H1 (cell line): ENCODE data around the gene RASGRP3. TPM values are rescaled to one million over a fixed set of nuclear protein-coding genes. Genes with fewer than 3 reads are reported as not detected.

Source experiments
- CTCF ChIA-PET: fragments of 300-600 bp; sonication (Branson Sonifier 250); formaldehyde crosslinking; loops from one replicate; lab custom pipeline; 2021; ENCODE audit not compliant: partially characterized antibody; lab: Charles Lee
- POLR2A ChIA-PET: fragments of 300-600 bp; sonication (Branson Sonifier 250); formaldehyde crosslinking; loops from one replicate; lab custom pipeline; 2021; ENCODE audit warnings: inconsistent platforms; ENCODE audit not compliant: partially characterized antibody; lab: Charles Lee
- DNase-seq, 2 experiments: peaks; one replicate each; pipeline versions ENCODE4 v3.0.0 to v3.0.0-alpha.2; 2010 to 2022; ENCODE audit warnings: low spot score in 2 of 2, low read depth in 1 of 2, mixed read lengths in 1 of 2
- FAIRE-seq: peaks from 2 replicates; lab custom pipeline; 2011; peaks lifted over from hg19 to GRCh38; lab: Jason Lieb, UNC
- H2AFZ ChIP-seq: 2 replicates; pipeline ENCODE4 v1.8.1; 2012; ENCODE audit warnings: low read length, inconsistent platforms
- H2AK5ac ChIP-seq: 2 replicates; pipeline ENCODE4 v1.6.1; 2013; ENCODE audit warnings: low read depth, low read length
- H2BK120ac ChIP-seq: replicated peaks from 2 replicates; pipeline ENCODE3; 2013; ENCODE audit warnings: low read depth, low read length, inconsistent platforms
- H2BK12ac ChIP-seq: 2 replicates; pipeline ENCODE4 v1.6.1; 2013; ENCODE audit warnings: low read depth, low read length
- H2BK15ac ChIP-seq: 2 replicates; pipeline ENCODE4 v1.6.1; 2013; ENCODE audit warnings: low read length
- H2BK20ac ChIP-seq: 2 replicates; pipeline ENCODE4 v1.6.1; 2013; ENCODE audit warnings: low read length
- H2BK5ac ChIP-seq: 2 replicates; pipeline ENCODE4 v1.6.1; 2013; ENCODE audit warnings: low read depth, low read length
- H3K14ac ChIP-seq: 2 replicates; pipeline ENCODE4 v1.6.1; 2013; ENCODE audit warnings: inconsistent platforms; ENCODE audit not compliant: insufficient read length
- H3K18ac ChIP-seq: 2 replicates; pipeline ENCODE4 v1.6.1; 2013; ENCODE audit warnings: low read length; ENCODE audit errors: extremely low read depth
- H3K23ac ChIP-seq: 2 replicates; pipeline ENCODE4 v1.6.1; 2013; ENCODE audit warnings: inconsistent platforms; ENCODE audit not compliant: insufficient read length
- H3K23me2 ChIP-seq: 2 replicates; pipeline ENCODE4 v1.6.1; 2013; ENCODE audit warnings: low read depth, low read length
- H3K27ac ChIP-seq: 2 replicates; pipeline ENCODE4 v1.6.1; 2011; ENCODE audit warnings: low read depth, low read length, inconsistent platforms
- H3K27me3 ChIP-seq, 4 experiments: replicated peaks in 1 of 4; 1 replicate in 1 of 4; 2 replicates in 3 of 4; pipeline versions ENCODE4 v1.6.1 to v1.8.1; 2011 to 2013; ENCODE audit warnings: low read length in 3 of 4, mild to moderate bottlenecking in 3 of 4, inconsistent platforms in 2 of 4, mixed read lengths in 2 of 4, moderate library complexity in 1 of 4; ENCODE audit not compliant: control insufficient read depth in 3 of 4, insufficient read depth in 3 of 4; ENCODE audit errors: extremely low read depth in 1 of 4
- H3K36me3 ChIP-seq, 4 experiments: 2 replicates each; pipeline versions ENCODE4 v1.6.1 to v1.8.1; 2011 to 2013; ENCODE audit warnings: mild to moderate bottlenecking in 4 of 4, low read length in 3 of 4, moderate library complexity in 2 of 4, control low read depth in 1 of 4, inconsistent platforms in 1 of 4; ENCODE audit not compliant: insufficient read depth in 4 of 4, control insufficient read depth in 2 of 4
- H3K4ac ChIP-seq: replicated peaks from 2 replicates; pipeline ENCODE3; 2013; ENCODE audit warnings: low read length, low read depth, mixed read lengths, inconsistent platforms; ENCODE audit not compliant: insufficient read length
- H3K4me1 ChIP-seq, 4 experiments: replicated peaks in 1 of 4; 1 replicate in 1 of 4; 2 replicates in 3 of 4; pipeline versions ENCODE4 v1.6.1 to v1.8.1; 2011 to 2013; ENCODE audit warnings: low read length in 3 of 4, inconsistent platforms in 2 of 4, mixed read lengths in 1 of 4; ENCODE audit not compliant: insufficient read depth in 4 of 4, control insufficient read depth in 3 of 4
- H3K4me2 ChIP-seq, 2 experiments: 2 replicates each; pipeline versions ENCODE4 v1.6.1 to v1.8.1; 2011 to 2013; ENCODE audit warnings: low read depth in 2 of 2, low read length in 2 of 2, control low read depth in 1 of 2, inconsistent platforms in 1 of 2, mild to moderate bottlenecking in 1 of 2; ENCODE audit not compliant: insufficient read depth in 1 of 2
- H3K4me3 ChIP-seq, 4 experiments: fragments of 200-600, 300-600 bp in 1 of 4; sonication (generic), shearing (Covaris generic), sonication (Bioruptor Twin) in 1 of 4; 2 replicates each; pipeline versions ENCODE4 v1.5.1 to v1.8.1; 2011 to 2016; ENCODE audit warnings: low read length in 4 of 4, low read depth in 3 of 4, control low read depth in 2 of 4, inconsistent platforms in 2 of 4, mild to moderate bottlenecking in 2 of 4, mixed read lengths in 1 of 4, moderate library complexity in 1 of 4; ENCODE audit not compliant: insufficient read depth in 2 of 4; ENCODE audit errors: extremely low read depth in 1 of 4
- H3K56ac ChIP-seq: replicated peaks from 2 replicates; pipeline ENCODE3; 2013; ENCODE audit warnings: low read depth, mild to moderate bottlenecking, mixed read lengths, low read length, inconsistent platforms; ENCODE audit not compliant: insufficient read length
- H3K79me1 ChIP-seq: 2 replicates; pipeline ENCODE4 v1.6.1; 2013; ENCODE audit warnings: low read depth, low read length, control low read depth
- H3K79me2 ChIP-seq, 2 experiments: 2 replicates each; pipeline versions ENCODE4 v1.6.1 to v1.8.1; 2012 to 2013; ENCODE audit warnings: low read length in 2 of 2, mild to moderate bottlenecking in 2 of 2, inconsistent platforms in 1 of 2; ENCODE audit not compliant: insufficient read depth in 2 of 2, control insufficient read depth in 1 of 2
- H3K9ac ChIP-seq, 4 experiments: replicated peaks in 1 of 4; 1 replicate in 1 of 4; 2 replicates in 3 of 4; pipeline versions ENCODE4 v1.6.1 to v1.8.1; 2011 to 2013; ENCODE audit warnings: low read depth in 3 of 4, low read length in 3 of 4, control low read depth in 2 of 4, mild to moderate bottlenecking in 2 of 4, moderate library complexity in 2 of 4, inconsistent platforms in 1 of 4; ENCODE audit errors: extremely low read depth in 1 of 4
- H3K9me3 ChIP-seq, 2 experiments: 2 replicates each; pipeline versions ENCODE4 v1.6.1 to v1.8.1; 2012 to 2013; ENCODE audit warnings: mild to moderate bottlenecking in 2 of 2, moderate library complexity in 2 of 2, control low read depth in 1 of 2, inconsistent platforms in 1 of 2, low read depth in 1 of 2, low read length in 1 of 2, mixed read lengths in 1 of 2; ENCODE audit not compliant: insufficient read depth in 2 of 2
- H4K20me1 ChIP-seq, 2 experiments: replicated peaks in 1 of 2; 2 replicates each; pipeline versions ENCODE3 to v1.8.1; 2011 to 2013; ENCODE audit warnings: inconsistent platforms in 2 of 2, low read length in 2 of 2, mild to moderate bottlenecking in 1 of 2; ENCODE audit not compliant: insufficient read depth in 2 of 2, control insufficient read depth in 1 of 2
- H4K5ac ChIP-seq: 2 replicates; pipeline ENCODE4 v1.6.1; 2013; ENCODE audit warnings: low read length, low read depth, mixed read lengths, inconsistent platforms; ENCODE audit not compliant: insufficient read length
- H4K8ac ChIP-seq: 2 replicates; pipeline ENCODE4 v1.8.0; 2013; ENCODE audit warnings: mild to moderate bottlenecking, moderate library complexity, low read length, inconsistent platforms; ENCODE audit not compliant: insufficient read depth; ENCODE audit errors: extremely low read depth
- H4K91ac ChIP-seq: replicated peaks from 2 replicates; pipeline ENCODE3; 2013; ENCODE audit warnings: low read length, mixed read lengths, inconsistent platforms; ENCODE audit not compliant: insufficient read length
- ASH2L ChIP-seq: fragments of 200-600, 300-600 bp; sonication (generic); IDR thresholded peaks from one replicate; pipeline ENCODE4 v1.7.1; 2017; ENCODE audit warnings: low read length
- GABPA ChIP-seq: IDR thresholded peaks from 2 replicates; pipeline ENCODE4 v1.6.1; 2011; ENCODE audit warnings: mild to moderate bottlenecking, low read length, moderate library complexity, borderline replicate concordance; ENCODE audit not compliant: insufficient read depth
- HDAC6 ChIP-seq: IDR thresholded peaks from one replicate; pipeline ENCODE4 v1.7.1; 2012; ENCODE audit warnings: low read depth, mild to moderate bottlenecking, inconsistent platforms, low read length, moderate library complexity
- JUND ChIP-seq: IDR thresholded peaks from 2 replicates; pipeline ENCODE4 v1.6.1; 2011; ENCODE audit warnings: mild to moderate bottlenecking, improper control_type of control experiment, low read length
- KDM1A ChIP-seq: fragments of 200-600, 300-600 bp; sonication (generic); IDR thresholded peaks from 2 replicates; pipeline ENCODE4 v1.7.1; 2016; ENCODE audit warnings: mild to moderate bottlenecking, low read length, borderline replicate concordance
- KDM5A ChIP-seq: fragments of 200-600 bp; IDR thresholded peaks from 2 replicates; pipeline ENCODE4 v1.7.1; 2012; ENCODE audit warnings: mild to moderate bottlenecking, low read length, inconsistent platforms, mixed read lengths
- NRF1 ChIP-seq: IDR thresholded peaks from 2 replicates; pipeline ENCODE4 v1.6.1; 2011; ENCODE audit warnings: mild to moderate bottlenecking, low read depth, low read length, improper control_type of control experiment
- POLR2A ChIP-seq, 2 experiments: IDR thresholded peaks; 1 replicate in 1 of 2; 2 replicates in 1 of 2; pipeline ENCODE4 v1.6.1; 2011; ENCODE audit warnings: low read depth in 2 of 2, low read length in 2 of 2, mild to moderate bottlenecking in 2 of 2; ENCODE audit errors: control extremely low read depth in 1 of 2
- POLR2AphosphoS5 ChIP-seq: IDR thresholded peaks from 2 replicates; pipeline ENCODE4 v1.6.1; 2011; ENCODE audit warnings: low read depth, low read length
- RXRA ChIP-seq: IDR thresholded peaks from 2 replicates; pipeline ENCODE4 v1.6.1; 2011; ENCODE audit warnings: low read depth, mild to moderate bottlenecking, low read length, moderate library complexity; ENCODE audit not compliant: insufficient read depth
- SIN3A ChIP-seq, 2 experiments: IDR thresholded peaks in 1 of 2; conservative IDR thresholded peaks in 1 of 2; 2 replicates each; pipeline ENCODE4 v1.6.1; 2011 to 2012; ENCODE audit warnings: low read length in 2 of 2, improper control_type of control experiment in 1 of 2, low read depth in 1 of 2, mild to moderate bottlenecking in 1 of 2
- TEAD4 ChIP-seq: IDR thresholded peaks from 2 replicates; pipeline ENCODE4 v1.6.1; 2012; ENCODE audit warnings: low read depth, low read length, inconsistent platforms, mixed read lengths
- YY1 ChIP-seq: IDR thresholded peaks from 2 replicates; pipeline ENCODE4 v1.6.1; 2011; ENCODE audit warnings: low read depth, mild to moderate bottlenecking, low read length
- WGBS, 2 experiments: shearing (Covaris generic) in 1 of 2; methylation state at CpG; one replicate each; pipeline versions ENCODE4 v1.1.6 to v1.1.7; 2013 to 2015; ENCODE audit warnings: low lambda C conversion rate in 2 of 2, mixed read lengths in 2 of 2, inconsistent platforms in 1 of 2, low coverage in 1 of 2, missing lambda C conversion rate in 1 of 2; ENCODE audit not compliant: insufficient replicate concordance in 2 of 2, insufficient coverage in 1 of 2, insufficient read length in 1 of 2; ENCODE audit errors: extremely low coverage in 1 of 2, missing lambda C conversion rate in 1 of 2; 5-methylcytosine and 5-hydroxymethylcytosine counted together
- polyA plus RNA-seq, 7 experiments: library from polyadenylated mRNA; depleted of rRNA in 3 of 7; stranded (reverse) in 5 of 7; unstranded in 2 of 7; fragments of >200 nt in 5 of 7; fragments of 200-250 nt in 2 of 7; gene quantifications; 1 replicate in 5 of 7; 2 replicates in 1 of 7; 4 replicates in 1 of 7; pipeline versions ENCODE4 v1.2.1 to v1.2.3, GENCODE V29; 2011 to 2013; ENCODE audit warnings: missing spikeins in 2 of 7, mixed read lengths in 2 of 7
- total RNA-seq: library from RNA; stranded (reverse); fragmentation: NEBNext Ultra II Directional; extraction: Animal tissue kit (Norgen Biotek cat#: 25700); gene quantifications from 2 replicates; pipeline ENCODE4 v1.2.1, GENCODE V29; 2021
- TF ChIP-seq, protein P1 (sequence below): IDR thresholded peaks from 2 replicates; pipeline ENCODE4 v1.6.1; 2012; ENCODE audit warnings: inconsistent platforms

The RASGRP3 gene
- total and polyA plus RNA-seq, 2 of the 8 experiments (the other 6 are each of a cell fraction or from before 2014, with no cell fraction given): 0.06 TPM; not detected in 1

DNA sequence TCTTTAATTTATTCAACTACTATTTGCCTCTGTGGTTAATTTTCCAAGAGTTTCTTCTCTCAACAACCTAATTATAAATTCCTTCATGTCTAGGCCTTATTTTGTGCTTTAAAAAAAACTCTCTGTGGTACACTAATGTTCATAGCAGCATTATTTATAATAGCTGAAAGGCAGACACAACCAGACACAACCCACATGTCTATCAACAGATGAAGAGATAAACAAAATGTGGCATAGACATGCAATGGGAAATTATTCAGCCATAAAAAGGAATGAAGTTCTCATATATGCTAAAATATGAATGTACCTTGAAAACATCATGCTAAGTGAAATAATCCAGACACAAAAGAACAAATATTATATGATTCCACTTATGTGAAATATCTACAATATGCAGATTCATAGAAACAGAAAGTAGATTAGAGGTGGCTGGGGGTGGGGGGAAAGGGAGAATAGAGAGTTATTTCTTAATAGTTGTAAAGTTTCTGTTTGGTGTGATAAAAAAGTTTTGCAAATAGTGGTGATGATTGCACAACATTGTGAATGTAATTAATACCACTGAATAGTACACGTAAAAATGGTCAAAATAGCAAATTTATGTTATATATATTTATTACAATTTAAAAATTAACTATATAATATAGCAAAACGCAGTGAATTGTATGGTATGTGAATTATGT, 28.1 kb upstream of the RASGRP3 start:
- ChIA-PET CTCF (interaction anchor here (0.6 kb wide), 1 partner anchor 902 kb away, joined by 3 read pairs; no protein-coding TSS in a partner anchor), POLR2A (no interaction called here)
- H2BK120ac ChIP-seq: no peak overlapping the region
- no peak overlapping the region for H3K4ac ChIP-seq
- FAIRE-seq: no peak
- no peaks in the 10 kb centered on the region for H3K23me2 ChIP-seq
- H3K4me1 ChIP-seq: no peaks in the 10 kb centered on the region
- no peak overlapping the region for H2BK12ac ChIP-seq
- H2AK5ac ChIP-seq: no peak overlapping the region
- no peak for DNase-seq
- no peaks in the 10 kb centered on the region for H3K79me2 ChIP-seq
- H4K8ac ChIP-seq: no peak overlapping the region
- no peak overlapping the region for H2AFZ ChIP-seq
- H2BK5ac ChIP-seq: no peak overlapping the region
- no peak overlapping the region for H2BK20ac ChIP-seq
- H3K18ac ChIP-seq: no peak overlapping the region
- H3K56ac ChIP-seq: no peak overlapping the region
- H3K27me3 ChIP-seq: no peaks in the 10 kb centered on the region
- no peak overlapping the region for H3K14ac ChIP-seq
- peaks cover 0 to 3% of the 10 kb centered on the region in 2 experiments; a peak in 1 of 4 replicates for H3K9me3 ChIP-seq
- H3K4me2 ChIP-seq: no peak overlapping the region
- no peaks in the 10 kb centered on the region for H3K79me1 ChIP-seq
- H4K91ac ChIP-seq: no peak overlapping the region
- no peak overlapping the region for H3K9ac ChIP-seq
- H3K23ac ChIP-seq: no peak overlapping the region
- H4K20me1 ChIP-seq: no peaks in the 10 kb centered on the region
- H3K27ac ChIP-seq: no peak overlapping the region
- no peak overlapping the region for H4K5ac ChIP-seq
- no peak overlapping the region for H2BK15ac ChIP-seq
- no peaks in the 10 kb centered on the region for H3K36me3 ChIP-seq
- H3K4me3 ChIP-seq: no peak overlapping the region
- 64% methylated on average over 2 of the region's 2 CpGs; no CpG with 5 or more reads in 1 of the 2 experiments for WGBS, 2 experiments
- TF ChIP-seq, protein P1, sequence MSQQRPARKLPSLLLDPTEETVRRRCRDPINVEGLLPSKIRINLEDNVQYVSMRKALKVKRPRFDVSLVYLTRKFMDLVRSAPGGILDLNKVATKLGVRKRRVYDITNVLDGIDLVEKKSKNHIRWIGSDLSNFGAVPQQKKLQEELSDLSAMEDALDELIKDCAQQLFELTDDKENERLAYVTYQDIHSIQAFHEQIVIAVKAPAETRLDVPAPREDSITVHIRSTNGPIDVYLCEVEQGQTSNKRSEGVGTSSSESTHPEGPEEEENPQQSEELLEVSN: no peak
- no peak for TF ChIP-seq TEAD4
- no peak for TF ChIP-seq NRF1
- no peak for TF ChIP-seq SIN3A (conservative IDR thresholded peaks at IDR 0.05 in 1 of 2, IDR thresholded peaks at IDR 0.05 in 1 of 2; ENCODE audit: low read depth in 1 of 2, low read length in 2 of 2)
- no peak for TF ChIP-seq GABPA
- TF ChIP-seq POLR2AphosphoS5: no peak
- no peak for TF ChIP-seq HDAC6
- TF ChIP-seq KDM1A: no peak
- TF ChIP-seq KDM5A: no peak
- no peak for TF ChIP-seq YY1
- TF ChIP-seq POLR2A (IDR thresholded peaks at IDR 0.05; ENCODE audit: control extremely low read depth in 1 of 2, low read depth in 2 of 2, low read length in 2 of 2): no peak
- TF ChIP-seq RXRA: no peak
- TF ChIP-seq ASH2L: no peak
- TF ChIP-seq JUND: no peak
